WERI-Rb-1 (cell line): Measurements from ENCODE around the gene BRCC3.

ENCODE experiments used
- DNase-seq: peaks from one replicate; pipeline ENCODE4 v3.0.0-alpha.2; 2020
- H3K27ac ChIP-seq: fragments of 250-450 bp; sonication (Bioruptor Pico); 2 replicates; pipeline ENCODE4 v1.5.1; 2020; ENCODE audit warnings: mild to moderate bottlenecking, moderate library complexity
- H3K27me3 ChIP-seq: fragments of 250-450 bp; sonication (Bioruptor Pico); 2 replicates; pipeline ENCODE4 v1.5.1; 2021; ENCODE audit warnings: mild to moderate bottlenecking, low read depth, moderate library complexity; ENCODE audit not compliant: insufficient read depth, severe bottlenecking
- H3K36me3 ChIP-seq: fragments of 250-450 bp; sonication (Bioruptor Pico); 2 replicates; pipeline ENCODE4 v1.5.1; 2020; ENCODE audit warnings: mild to moderate bottlenecking, moderate library complexity
- H3K4me3 ChIP-seq: 2 replicates; pipeline ENCODE4 v1.5.1; 2011; ENCODE audit warnings: low read depth, mild to moderate bottlenecking, control low read depth, low read length
- H3K9me3 ChIP-seq: fragments of 250-450 bp; sonication (Bioruptor Pico); 2 replicates; pipeline ENCODE4 v1.5.1; 2021; ENCODE audit warnings: mild to moderate bottlenecking, moderate library complexity; ENCODE audit not compliant: severe bottlenecking
- CTCF ChIP-seq: IDR thresholded peaks from 2 replicates; pipeline ENCODE4 v1.5.1; 2011; ENCODE audit warnings: low read depth, mild to moderate bottlenecking, control low read depth, inconsistent platforms, low read length

Gene BRCC3

GRCh38 chrX:155112171-155112570, 40.9 kb downstream of the BRCC3 start:
- H3K36me3 ChIP-seq: peaks cover 14% of the 10 kb centered on the region
- H3K9me3 ChIP-seq: no peaks in the 10 kb centered on the region
- no peak for TF ChIP-seq CTCF
- H3K27ac ChIP-seq: no peak overlapping the region
- no peak overlapping the region for H3K4me3 ChIP-seq
- H3K27me3 ChIP-seq: no peaks in the 10 kb centered on the region
- DNase-seq: no peak

- Histone ChIP-seq H3K27ac (no peak overlapping the region), H3K36me3 (peaks cover 9% of the 10 kb centered on the region), H3K27me3 (no peaks in the 10 kb centered on the region), H3K4me3 (no peak overlapping the region), H3K9me3 (no peaks in the 10 kb centered on the region)
- no peak for DNase-seq
- no peak for TF ChIP-seq CTCF
Measured at GRCh38 chrX:155113097-155113496, 41.8 kb downstream of the BRCC3 start.

GRCh38 chrX:155115174-155115819, 44.0 kb downstream of the BRCC3 start:
- DNase-seq: no peak
- H3K9me3 ChIP-seq: no peaks in the 10 kb centered on the region
- TF ChIP-seq CTCF: no peak

GRCh38 chrX:155127465-155127864, 56.2 kb downstream of the BRCC3 start:
- H3K27me3 ChIP-seq: no peaks in the 10 kb centered on the region
- H3K36me3 ChIP-seq: no peaks in the 10 kb centered on the region; the same call in 1 of the 2 replicates
- DNase-seq: no peak
- no peaks in the 10 kb centered on the region for H3K9me3 ChIP-seq
- H3K4me3 ChIP-seq: no peak overlapping the region
- no peak overlapping the region for H3K27ac ChIP-seq
- TF ChIP-seq CTCF: no peak

More at GRCh38 chrX:155115174-155115819, 44.0 kb downstream of the BRCC3 start:
- no peak overlapping the region for H3K27ac ChIP-seq
- no peak overlapping the region for H3K4me3 ChIP-seq
- no peaks in the 10 kb centered on the region for H3K27me3 ChIP-seq
- H3K36me3 ChIP-seq: peaks cover 10% of the 10 kb centered on the region; the same call in 1 of the 2 replicates

GRCh38 chrX:155127940-155128339, 56.6 kb downstream of the BRCC3 start:
- TF ChIP-seq CTCF: no peak

GRCh38 chrX:155132110-155132509, 60.8 kb downstream of the BRCC3 start:
- no peaks in the 10 kb centered on the region for H3K36me3 ChIP-seq
- H3K4me3 ChIP-seq: no peak overlapping the region
- TF ChIP-seq CTCF: no peak
- peaks cover 23% of the 10 kb centered on the region for H3K27me3 ChIP-seq
- DNase-seq: no peak
- H3K9me3 ChIP-seq: peaks cover 2% of the 10 kb centered on the region
- no peak overlapping the region for H3K27ac ChIP-seq

More at GRCh38 chrX:155127940-155128339, 56.6 kb downstream of the BRCC3 start:
- Histone ChIP-seq H3K27ac (no peak overlapping the region), H3K9me3 (no peaks in the 10 kb centered on the region), H3K4me3 (no peak overlapping the region), H3K36me3 (no peaks in the 10 kb centered on the region; the same call in 1 of the 2 replicates), H3K27me3 (no peaks in the 10 kb centered on the region)
- DNase-seq: no peak
